ENCODE results near the gene SETD3.
A peak's percentile ranks its signal among the peaks of the same experiment; 100 is the strongest.

Gene SETD3

DNA sequence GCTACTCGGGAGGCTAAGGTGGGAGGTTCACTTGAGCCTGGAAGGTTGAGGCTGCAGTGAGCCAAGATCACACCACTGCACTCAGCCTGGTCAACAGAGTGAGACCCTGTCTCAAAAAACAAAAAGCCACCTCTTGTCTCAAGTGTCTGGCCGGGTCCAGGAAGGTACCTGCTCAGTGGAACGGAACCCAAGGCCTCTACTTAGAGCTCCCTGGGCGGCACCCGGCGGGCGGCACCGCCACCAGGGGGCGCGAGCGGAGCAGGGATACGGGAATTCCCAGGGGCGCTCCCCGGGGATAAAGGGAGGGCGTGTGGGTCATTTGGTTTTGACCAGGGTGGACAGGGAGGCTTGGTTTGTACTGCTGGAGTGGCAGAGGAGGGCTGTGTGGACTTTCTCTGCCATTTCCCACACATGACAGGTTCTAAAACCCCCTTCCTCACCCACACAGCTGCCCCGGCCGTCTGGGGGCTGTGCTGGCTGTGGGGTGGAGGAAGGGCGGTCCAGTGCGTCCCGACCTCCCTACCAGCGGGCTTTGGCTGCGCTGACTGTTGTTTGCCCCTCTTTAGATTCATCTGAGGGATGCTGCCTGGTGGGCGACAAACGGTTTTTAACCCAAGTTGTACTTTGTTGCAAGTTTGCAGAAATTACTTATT lies 91.4 kb downstream of the SETD3 start:
- DNase-seq (ENCODE audit: extremely low read depth, low read depth): no peak
- TF ChIP-seq, protein P1, sequence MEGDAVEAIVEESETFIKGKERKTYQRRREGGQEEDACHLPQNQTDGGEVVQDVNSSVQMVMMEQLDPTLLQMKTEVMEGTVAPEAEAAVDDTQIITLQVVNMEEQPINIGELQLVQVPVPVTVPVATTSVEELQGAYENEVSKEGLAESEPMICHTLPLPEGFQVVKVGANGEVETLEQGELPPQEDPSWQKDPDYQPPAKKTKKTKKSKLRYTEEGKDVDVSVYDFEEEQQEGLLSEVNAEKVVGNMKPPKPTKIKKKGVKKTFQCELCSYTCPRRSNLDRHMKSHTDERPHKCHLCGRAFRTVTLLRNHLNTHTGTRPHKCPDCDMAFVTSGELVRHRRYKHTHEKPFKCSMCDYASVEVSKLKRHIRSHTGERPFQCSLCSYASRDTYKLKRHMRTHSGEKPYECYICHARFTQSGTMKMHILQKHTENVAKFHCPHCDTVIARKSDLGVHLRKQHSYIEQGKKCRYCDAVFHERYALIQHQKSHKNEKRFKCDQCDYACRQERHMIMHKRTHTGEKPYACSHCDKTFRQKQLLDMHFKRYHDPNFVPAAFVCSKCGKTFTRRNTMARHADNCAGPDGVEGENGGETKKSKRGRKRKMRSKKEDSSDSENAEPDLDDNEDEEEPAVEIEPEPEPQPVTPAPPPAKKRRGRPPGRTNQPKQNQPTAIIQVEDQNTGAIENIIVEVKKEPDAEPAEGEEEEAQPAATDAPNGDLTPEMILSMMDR (IDR thresholded peaks at IDR 0.05; ENCODE audit: low read depth, low read length): peak; percentile 79

DNA sequence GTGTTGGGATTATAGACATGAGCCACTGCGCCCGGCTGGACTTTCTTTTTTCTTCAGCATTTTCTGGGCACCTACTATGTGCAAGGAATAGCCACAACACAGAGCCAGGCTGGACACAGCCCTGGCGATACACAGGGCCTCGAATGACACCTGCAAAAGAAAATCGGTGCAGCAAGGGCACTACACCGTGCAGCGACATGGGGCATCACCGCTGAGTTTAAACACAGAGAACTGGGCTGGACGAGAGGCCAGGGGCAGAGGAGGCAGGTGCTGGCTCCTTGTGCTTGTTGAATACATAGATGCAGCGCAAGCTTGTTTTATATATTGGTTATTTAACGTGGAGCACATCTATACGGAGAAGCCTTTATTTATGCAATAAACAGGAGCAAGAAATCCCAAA lies 92.4 kb downstream of the SETD3 start:
- TF ChIP-seq, protein P1 (IDR thresholded peaks at IDR 0.05; ENCODE audit: low read depth, low read length): no peak

DNA sequence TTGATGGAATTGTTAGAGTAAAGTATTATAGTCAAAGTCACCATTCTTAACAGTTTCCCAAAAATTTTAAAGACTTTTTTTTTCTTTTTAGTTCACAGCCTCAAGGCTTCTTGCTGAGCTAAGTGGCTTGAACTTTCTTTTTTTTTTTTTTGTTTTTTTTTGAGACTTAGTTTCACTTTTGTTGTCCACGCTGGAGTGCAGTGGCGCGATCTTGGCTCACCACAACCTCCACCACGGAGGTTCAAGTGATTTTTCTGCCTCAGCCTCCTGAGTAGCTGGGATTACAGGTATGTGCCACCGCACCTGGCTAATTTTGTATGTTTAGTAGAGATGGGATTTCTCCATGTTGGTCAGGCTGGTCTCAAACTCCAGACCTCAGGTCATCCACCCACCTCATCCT lies 92.8 kb downstream of the SETD3 start:
- DNase-seq (ENCODE audit: extremely low read depth, low read depth): no peak

More for the DNA sequence above, 92.4 kb downstream of the SETD3 start:
- DNase-seq (ENCODE audit: extremely low read depth, low read depth): no peak

DNA sequence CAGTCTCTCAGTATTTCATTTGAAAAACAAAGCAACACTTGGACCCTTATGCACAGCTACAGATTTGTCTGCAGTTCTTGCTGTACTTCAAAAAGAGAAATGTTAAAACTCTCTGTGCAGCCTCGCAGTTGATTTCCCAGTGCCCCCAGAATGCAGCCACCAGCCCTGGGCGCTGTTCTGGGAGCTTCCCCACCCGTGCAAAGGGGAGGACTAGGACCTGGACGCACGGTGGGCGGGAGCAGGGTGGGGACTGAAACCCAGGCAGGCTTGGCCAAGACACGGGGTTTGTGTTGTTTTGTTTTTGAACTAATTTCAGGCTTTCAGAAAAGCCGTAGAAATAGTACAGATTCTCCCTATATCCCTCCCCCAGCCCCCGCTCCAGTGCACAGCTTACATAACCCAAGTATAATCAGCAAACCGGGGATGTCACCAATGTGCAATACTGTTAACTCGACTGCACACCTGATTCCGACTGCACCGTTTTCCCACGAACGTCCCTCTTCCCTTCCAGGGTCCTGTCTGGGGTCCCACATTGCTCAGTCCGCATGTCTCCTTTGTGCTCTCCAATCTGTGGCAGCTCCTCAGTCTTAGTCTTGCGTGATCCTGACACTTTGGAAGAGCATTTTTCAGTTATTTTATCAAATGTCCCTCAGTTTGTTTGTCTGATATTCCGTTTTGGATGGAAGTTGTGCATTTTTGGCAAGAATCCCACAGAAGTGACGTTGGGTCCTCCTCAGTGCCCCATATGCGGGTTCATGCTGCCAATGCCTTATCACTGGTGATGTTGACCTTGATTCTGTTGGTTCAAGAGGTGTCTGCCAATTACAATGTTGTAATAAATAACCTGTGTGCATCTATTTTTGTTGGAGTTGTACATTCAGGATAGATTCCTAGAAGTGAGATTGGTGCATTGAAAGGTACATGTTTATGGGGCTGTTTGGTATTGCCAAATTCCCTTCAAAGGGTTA lies 95.9 kb downstream of the SETD3 start:
- no peak for DNase-seq (ENCODE audit: extremely low read depth, low read depth)
- TF ChIP-seq, protein P1 (IDR thresholded peaks at IDR 0.05; ENCODE audit: low read depth, low read length): no peak

More for the DNA sequence above, 92.8 kb downstream of the SETD3 start:
- TF ChIP-seq, protein P1 (IDR thresholded peaks at IDR 0.05; ENCODE audit: low read depth, low read length): no peak

DNA sequence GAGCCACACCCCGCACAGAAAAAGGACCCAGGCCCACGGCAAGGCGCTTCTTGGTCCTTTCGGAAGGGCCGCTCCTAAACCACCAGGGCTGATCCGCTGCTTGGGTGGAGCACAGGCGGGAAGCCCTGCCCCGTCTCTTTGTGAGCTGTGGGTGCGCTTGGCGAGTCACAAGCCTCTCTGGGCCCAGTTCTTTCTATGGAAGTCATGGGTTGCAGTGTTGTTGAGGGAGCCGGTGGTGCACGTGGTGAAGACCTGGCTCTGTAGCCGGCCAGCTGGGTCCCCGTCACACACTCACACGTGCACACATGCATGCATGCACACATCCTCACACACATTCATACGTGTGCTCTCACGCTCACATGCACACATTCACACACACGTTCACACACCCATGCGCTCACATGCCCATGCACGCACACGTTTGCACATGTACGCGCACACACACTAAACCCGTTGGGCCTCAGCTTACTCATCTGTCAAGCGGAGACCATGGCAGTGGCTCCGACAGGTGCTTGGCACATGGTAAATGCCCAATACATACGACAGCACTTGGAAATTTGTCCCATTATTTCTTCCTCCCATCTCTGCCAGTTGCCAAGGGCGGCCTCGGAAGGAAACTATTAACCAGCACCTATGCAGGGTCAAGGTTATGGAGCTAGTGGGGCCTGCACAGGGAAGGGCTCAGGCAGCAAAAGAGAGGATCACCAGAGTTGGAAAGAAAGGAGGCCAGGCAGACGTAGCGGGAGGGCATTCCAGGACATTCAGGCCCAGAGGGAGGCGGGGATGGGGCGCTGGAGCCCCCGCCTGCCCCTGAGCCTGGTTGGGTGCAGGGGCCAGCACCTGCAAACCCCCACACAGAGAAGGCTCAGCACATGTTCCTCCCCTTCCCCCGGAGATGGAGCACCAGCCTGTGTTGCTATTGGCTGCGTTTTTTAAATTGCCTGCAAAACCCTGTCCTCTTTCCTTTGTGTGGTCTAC lies 96.9 kb downstream of the SETD3 start:
- TF ChIP-seq, protein P1 (IDR thresholded peaks at IDR 0.05; ENCODE audit: low read depth, low read length): no peak
- no peak for DNase-seq (ENCODE audit: extremely low read depth, low read depth)

DNA sequence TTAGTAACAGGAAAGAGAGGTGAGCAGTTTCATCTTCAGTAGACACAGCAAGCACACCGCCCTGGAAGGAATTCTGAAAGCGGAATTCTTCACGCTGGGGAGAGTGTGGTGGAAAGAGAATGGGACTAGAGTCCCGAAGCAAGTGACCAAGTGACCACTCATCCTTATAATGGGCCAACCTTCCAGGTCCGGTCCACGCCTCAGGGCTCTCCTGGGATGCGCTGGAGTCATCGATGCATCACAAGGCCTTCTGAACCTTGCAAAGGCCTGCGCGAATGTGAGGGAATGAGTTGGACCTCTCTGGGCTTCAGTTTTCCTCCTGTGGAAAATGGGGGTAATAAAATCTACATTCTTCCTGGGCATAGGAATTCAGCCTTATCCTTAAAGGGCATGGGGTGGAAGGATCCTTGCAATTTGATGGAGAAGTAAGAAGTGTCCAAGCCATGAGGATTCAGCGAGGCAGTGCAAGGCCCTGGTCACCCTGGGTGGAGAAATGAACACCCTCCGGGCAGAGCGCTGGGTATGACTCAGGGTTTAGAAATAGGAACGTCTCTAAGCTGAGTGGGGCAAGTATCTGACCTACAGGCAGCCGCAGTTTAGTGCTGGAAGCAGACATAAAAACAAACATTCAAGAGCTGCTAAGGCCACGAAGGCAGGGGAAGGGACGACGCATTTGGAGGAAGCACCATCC lies 97.7 kb downstream of the SETD3 start:
- TF ChIP-seq, protein P1 (IDR thresholded peaks at IDR 0.05; ENCODE audit: low read depth, low read length): no peak
- no peak for DNase-seq (ENCODE audit: extremely low read depth, low read depth)

Data from AG09319 (cell line).